Body of pancreas (tissue), 4 donors: ENCODE data around the gene FUT8.

Experiments
- POLR2A ChIP-seq, 3 donors: fragments of 450-650 bp; IDR thresholded peaks; one replicate each; pipeline ENCODE4 v1.6.1; 2016; ENCODE audit warnings: antibody characterized with exemption in 3 of 3, mild to moderate bottlenecking in 2 of 3
- TF ChIP-seq, protein P1 (sequence below), 7 experiments: fragments of 450-650 bp in 4 of 7; fragments of 200-600 bp in 3 of 7; sonication (generic) in 3 of 7; IDR thresholded peaks; one replicate each; pipeline ENCODE4 v1.5.1; 2016 to 2019; ENCODE audit warnings: antibody characterized with exemption in 7 of 7

DNA sequence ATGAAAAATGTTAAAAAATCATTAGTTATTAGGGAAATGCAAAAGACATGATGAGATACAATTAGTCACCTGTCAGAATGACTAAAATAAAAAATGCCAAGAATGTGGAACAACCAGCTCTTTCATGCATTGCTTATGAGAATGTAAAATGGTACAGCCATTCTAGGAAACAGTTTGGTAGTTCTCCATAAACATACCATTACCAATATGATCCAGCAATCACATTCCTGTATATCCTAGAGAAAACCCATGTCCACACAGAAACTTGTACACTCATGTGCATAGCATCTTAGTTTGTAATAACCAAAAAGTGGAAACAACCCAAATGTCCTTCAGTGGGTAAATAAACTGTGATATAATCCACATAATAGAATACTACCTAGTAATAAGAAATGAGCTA, 245.7 kb downstream of the FUT8 start:
- TF ChIP-seq POLR2A (IDR thresholded peaks at IDR 0.05) = no peak
- TF ChIP-seq, protein P1, sequence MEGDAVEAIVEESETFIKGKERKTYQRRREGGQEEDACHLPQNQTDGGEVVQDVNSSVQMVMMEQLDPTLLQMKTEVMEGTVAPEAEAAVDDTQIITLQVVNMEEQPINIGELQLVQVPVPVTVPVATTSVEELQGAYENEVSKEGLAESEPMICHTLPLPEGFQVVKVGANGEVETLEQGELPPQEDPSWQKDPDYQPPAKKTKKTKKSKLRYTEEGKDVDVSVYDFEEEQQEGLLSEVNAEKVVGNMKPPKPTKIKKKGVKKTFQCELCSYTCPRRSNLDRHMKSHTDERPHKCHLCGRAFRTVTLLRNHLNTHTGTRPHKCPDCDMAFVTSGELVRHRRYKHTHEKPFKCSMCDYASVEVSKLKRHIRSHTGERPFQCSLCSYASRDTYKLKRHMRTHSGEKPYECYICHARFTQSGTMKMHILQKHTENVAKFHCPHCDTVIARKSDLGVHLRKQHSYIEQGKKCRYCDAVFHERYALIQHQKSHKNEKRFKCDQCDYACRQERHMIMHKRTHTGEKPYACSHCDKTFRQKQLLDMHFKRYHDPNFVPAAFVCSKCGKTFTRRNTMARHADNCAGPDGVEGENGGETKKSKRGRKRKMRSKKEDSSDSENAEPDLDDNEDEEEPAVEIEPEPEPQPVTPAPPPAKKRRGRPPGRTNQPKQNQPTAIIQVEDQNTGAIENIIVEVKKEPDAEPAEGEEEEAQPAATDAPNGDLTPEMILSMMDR (IDR thresholded peaks at IDR 0.05) = no peak
